CD4-positive, alpha-beta T cell treated with Interleukin-15 for 1 hour (primary cell): ENCODE data around the gene CLIP3.
"Not testable (repeated sequence)": the region's sequence is repeated elsewhere in the genome, so short reads cannot be mapped to it uniquely, and the experiment has no call there.

Source experiments
- DNase-seq: peaks from one replicate; pipeline ENCODE4 v3.0.0-alpha.2; 2020

The CLIP3 gene

GRCh38 chr19:36006955-36007354 is 25.7 kb downstream of the CLIP3 start:
- DNase-seq, result no peak

GRCh38 chr19:36003284-36003683 is 29.4 kb downstream of the CLIP3 start:
- DNase-seq, result no peak

GRCh38 chr19:36001605-36002004 is 31.1 kb downstream of the CLIP3 start:
- no peak for DNase-seq

DNA sequence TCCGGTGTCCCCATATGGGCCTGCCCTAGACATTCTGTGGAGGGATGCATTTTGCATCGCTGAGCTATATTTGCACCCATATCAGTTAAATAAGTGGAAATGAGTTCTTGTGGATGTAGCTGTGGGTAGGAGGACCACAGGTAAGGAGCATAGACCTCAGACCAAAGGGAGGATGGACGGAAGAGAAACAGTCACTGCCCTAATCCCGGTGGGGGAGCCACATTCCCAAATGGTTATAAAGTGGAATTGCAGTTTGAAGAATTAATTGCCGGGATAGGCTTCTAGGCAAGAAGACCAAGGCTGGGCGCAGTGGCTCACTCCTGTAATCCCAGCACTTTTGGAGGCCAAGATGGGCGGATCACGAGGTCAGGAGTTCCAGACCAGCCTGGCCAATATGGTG is 35.9 kb downstream of the CLIP3 start:
- no peak for DNase-seq

- peak; percentile 92 for DNase-seq
Observed at GRCh38 chr19:35995048-35995993, 37.4 kb downstream of the CLIP3 start, which contains the start of gene SDHAF1. SDHAF1 (plus strand) TSS chr19:35995188; CDS start chr19:35995275, 87 bp downstream.

- no peak for DNase-seq
Observed at GRCh38 chr19:35993923-35994598, 38.6 kb downstream of the CLIP3 start.

DNA sequence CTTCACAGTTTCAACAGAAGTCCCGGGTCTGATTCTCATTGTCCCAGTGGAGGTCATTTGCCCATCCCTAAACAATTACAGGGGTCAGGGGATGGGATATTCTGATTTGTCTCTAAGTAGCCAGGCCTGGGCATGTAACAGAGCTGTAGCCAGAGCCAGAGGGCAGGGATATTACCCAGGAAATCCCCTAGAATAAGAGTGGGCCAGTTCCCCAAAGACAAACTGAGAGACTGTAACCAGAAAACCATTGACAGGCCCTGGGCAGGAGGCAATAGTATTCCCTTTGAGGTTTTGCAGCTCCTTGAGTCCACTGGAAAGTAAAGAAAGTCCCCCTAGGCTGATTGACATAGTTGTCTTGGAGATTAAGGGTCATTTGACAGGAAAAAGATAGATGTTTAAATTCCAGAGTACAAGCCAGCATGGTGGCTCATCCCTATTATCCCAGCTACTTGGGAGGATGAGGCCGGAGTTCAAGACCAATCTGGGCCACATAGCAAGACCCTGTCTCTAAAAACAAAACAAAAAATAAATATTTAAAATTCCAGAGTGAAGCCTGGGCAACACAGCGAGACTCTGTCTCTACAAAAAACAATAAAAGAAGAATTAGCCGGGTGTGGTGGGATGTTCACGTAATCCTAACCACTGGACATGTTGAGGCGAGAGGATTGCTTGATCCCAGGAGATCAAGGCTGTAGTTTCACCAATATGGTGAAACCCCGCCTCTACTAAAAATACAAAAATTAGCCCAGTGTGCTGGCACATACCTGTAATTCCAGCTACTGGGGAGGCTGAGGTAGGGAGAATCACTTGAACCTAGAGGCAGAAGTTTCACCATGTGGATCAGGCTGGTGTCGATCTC is 39.5 kb downstream of the CLIP3 start:
- DNase-seq, result no peak

GRCh38 chr19:35991731-35992450 is 40.8 kb downstream of the CLIP3 start:
- no peak for DNase-seq

DNA sequence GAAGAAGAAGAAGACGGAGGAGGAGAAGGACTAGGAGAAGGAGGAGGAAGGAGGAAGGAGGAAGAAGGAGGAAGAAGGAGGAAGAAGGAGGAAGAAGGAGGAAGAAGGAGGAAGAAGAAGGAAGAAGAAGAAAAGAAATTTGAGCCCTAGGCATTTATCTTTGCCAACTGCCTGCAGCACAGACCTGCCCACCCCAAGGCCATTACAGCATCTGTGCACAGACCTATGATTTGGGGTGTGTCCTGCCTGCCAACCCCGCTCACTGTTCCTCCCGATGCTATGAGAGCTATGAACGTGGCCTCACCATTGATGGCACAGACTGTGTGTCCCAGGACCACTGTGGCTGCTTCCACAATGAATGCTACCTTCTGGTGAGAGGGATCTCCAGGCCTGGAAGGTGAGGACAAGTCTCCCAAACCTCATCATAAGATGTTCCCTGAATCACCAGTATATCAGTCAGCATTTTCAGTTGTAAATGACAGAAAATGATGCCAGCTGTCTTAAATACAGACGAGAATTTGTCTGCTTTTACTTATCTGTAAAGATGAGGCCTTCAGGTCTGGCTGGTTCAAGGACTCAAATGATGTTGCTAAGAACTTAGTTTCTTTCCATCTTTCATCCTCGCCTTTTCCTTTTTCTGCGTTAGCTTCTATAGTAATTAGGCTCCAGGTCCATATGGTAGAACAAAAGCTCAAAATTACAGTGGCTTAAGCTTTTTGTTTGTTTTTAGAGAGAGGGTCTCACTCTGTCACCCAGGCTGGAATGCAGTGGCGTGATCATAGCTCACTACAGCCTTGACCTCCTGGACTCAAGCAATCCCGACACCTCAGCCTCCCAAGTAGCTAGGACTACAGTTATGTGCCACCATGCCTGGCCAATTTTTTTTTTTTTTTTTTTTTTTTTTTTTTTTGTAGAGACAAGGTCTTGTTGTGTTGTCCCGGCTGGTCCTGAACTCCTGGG is 41.6 kb downstream of the CLIP3 start:
- DNase-seq, result no peak

- DNase-seq, result no peak
Observed at GRCh38 chr19:35990156-35990555, 42.5 kb downstream of the CLIP3 start.

DNA sequence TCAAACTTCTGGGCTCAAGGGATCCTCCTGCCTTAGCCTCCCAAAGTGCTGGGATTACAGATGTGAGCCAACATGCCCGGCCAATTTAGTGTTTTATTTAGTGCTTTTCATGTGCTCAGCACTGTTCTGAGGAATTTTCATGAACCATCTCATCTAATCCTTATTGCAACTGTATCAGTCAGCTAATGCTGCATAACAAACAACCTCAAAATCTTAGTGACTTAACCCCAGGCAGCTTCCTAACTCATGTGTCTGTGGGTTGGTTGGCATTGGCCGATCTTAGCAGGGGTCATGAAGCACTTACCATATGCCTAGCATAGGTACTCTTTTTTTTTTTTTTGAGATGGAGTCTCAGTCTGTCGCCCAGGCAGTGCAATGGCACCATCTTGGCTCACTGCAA is 43.8 kb downstream of the CLIP3 start:
- DNase-seq, result no peak

GRCh38 chr19:35987571-35987896 is 45.1 kb downstream of the CLIP3 start:
- no peak for DNase-seq

- peak; percentile 41 for DNase-seq
Observed at GRCh38 chr19:35986664-35987570, 45.8 kb downstream of the CLIP3 start.

DNA sequence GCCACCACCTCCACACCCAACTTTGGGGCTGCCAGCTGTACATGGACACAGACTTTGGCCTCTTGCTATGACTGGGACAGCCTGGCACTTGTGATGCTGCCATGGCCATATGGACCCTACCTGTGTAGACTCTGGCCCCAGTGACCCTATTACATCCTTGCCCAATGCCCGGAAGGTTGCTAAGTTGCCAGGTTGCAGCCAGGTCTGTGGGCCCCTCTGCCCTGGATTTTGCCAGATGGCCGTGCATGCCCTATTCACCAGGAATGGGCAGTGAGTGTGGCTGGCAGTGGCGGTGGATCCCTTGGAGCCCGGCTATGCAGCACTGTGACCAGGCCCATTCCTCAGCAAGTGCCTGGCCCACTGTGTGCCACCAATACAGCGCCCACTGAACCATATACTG is 46.6 kb downstream of the CLIP3 start:
- no peak for DNase-seq

DNA sequence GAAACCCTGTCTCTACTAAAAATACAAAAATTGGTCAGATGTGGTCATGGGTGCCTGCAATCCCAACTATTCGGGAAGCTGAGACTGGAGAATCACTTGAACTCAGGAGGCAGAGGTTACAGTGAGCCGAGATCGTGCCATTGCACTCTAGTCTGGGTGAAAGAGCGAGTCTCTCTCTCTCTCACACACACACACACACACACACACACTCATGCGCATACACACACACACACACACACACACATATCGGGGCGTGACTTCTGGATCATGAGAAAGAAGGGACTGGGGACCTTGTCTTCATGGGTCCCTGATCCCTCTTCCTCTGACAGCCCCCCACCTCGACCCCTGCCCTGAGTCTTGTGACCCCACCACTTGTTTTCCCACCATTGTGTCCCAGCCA is 49.5 kb downstream of the CLIP3 start:
- DNase-seq, result no peak

DNA sequence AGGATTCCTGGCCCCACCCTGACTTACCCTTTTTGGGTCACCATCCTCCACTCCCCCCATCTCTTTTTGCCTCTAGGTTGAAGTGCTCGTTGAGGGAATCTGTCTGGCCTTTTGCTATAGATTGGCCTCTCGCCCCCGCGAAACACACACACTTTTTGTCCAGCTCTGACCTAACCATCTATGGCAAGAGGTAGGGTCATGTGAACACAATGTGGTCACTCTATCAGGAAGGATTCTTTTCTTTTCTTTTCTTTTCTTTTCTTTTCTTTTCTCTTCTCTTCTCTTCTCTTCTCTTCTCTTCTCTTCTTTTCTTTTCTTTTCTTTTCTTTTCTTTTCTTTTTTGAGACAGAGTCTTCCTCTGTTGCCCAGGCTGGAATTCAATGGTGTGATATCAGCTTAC is 51.7 kb downstream of the CLIP3 start:
- DNase-seq, result not testable (repeated sequence)

- DNase-seq, result no peak
Observed at GRCh38 chr19:35978832-35979365, 53.8 kb downstream of the CLIP3 start.

DNA sequence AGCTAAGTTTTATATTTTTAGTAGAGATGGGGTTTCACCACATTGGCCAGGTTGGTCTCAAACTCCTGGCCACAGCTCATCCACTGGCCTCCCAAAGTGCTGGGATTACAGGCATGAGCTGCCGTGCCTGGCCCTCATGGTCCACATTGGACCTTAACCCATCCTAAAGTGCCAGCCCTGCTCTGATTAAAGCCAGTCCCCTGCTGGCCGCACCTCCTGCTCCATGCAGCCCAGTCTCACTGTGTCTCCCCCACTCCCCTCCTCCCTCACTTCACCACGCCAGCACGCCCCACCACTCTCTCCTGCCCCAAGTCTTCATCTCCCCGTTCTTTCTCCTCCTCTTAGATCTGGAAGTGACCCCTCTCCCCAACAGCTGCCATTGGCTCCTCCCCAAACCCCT is 54.4 kb downstream of the CLIP3 start:
- DNase-seq, result no peak

DNA sequence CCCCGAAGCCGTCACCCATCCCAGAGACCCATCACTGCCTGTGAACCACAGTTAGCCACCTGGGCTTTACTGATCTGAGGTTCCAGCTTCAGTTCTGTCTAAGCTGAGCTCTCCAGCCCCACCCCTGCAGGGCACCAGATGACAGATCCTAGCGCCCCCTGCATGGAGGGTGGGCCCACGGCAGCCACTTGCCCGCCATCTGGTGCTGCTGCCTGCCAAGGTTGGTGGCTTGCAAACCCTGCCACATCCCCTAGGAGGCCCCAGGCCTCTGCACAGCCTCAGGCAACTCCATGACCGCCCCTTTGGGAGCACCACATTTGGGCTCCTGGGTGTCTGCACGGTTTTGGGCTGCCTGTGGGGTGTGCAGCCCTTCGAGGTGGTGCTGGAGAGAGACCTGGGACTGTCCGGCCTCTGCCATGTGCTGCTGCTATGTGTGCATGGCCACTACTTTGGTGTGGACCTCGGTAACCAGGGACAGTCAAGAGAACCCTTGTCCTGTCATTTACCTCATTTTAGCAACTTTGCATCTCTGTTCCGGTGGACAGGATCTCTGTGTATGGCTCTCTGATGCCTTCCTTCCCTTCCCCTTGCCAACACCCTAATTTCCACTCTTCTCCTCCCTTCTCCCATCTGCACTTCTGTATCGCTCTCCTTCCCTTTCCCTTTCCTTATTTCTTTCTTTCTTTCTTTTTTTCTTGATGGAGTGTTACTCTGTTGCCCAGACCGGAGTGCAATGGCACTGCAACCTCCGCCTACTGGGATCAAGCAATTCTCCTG is 55.0 kb downstream of the CLIP3 start:
- no peak for DNase-seq
